ENCODE data around the gene ARFRP1. TPM values are rescaled to one million over a fixed set of nuclear protein-coding genes. Genes with fewer than 3 reads are reported as not detected.
A peak's percentile ranks its signal among the peaks of the same experiment; 100 is the strongest.

The ARFRP1 gene
- total and polyA plus RNA-seq, 2 of the 13 experiments (the other 11 are each of a cell fraction or from before 2014, with no cell fraction given) = 32.0 to 51.1 TPM

DNA sequence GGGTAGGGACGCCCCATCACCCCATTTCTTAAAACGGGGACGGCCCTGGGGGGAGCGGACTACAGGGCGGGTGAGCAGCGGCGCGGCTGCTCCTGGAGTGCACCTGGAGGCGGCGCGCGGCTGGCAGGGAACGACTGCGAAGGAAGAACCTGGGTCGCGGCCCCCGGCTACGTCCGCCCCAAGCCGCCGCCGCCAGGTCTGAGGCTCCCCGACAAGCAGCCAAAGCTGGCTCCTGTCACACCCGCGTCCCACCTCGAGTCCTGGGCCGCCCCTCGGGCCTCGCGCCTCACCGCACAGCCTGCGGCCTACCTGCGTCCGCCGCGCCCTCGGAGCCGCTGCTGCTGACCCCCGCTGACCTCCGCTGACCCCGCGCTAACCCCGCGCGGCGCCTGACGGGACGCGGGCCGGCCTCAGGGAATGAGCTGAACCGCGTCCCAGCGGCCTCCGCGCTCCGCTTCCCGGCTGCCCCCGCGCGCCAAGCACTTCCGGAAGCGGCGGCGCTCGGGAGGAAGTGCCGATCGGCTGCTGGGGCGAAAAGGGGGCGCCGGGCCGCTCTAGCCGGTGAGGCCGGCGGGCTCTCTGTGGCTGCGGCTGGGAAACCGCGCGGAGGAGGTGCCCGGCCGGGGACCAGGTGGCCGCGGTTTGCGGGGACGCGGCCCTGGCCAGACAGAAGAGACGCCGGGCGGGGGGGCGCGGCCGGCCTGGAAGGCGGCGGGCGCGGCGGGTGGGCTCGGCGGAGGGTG is at the start of gene ARFRP1, which contains the start of gene ZGPAT (continued):
- TF ChIP-seq, protein P1, sequence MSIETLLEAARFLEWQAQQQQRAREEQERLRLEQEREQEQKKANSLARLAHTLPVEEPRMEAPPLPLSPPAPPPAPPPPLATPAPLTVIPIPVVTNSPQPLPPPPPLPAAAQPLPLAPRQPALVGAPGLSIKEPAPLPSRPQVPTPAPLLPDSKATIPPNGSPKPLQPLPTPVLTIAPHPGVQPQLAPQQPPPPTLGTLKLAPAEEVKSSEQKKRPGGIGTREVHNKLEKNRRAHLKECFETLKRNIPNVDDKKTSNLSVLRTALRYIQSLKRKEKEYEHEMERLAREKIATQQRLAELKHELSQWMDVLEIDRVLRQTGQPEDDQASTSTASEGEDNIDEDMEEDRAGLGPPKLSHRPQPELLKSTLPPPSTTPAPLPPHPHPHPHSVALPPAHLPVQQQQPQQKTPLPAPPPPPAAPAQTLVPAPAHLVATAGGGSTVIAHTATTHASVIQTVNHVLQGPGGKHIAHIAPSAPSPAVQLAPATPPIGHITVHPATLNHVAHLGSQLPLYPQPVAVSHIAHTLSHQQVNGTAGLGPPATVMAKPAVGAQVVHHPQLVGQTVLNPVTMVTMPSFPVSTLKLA (IDR thresholded peaks at IDR 0.05) = peak; percentile 44; the same call in 1 of the 2 replicates
- TF ChIP-seq HHEX (CRISPR knock-in tag; IDR thresholded peaks at IDR 0.05) (0 out of 2 replicates have a peak, but pooled peaks have one; percentile 43), HNRNPUL1 (IDR thresholded peaks at IDR 0.05; ENCODE audit: low read depth, low read length) (no peak; the same call in 1 of the 2 replicates), ZSCAN21 (CRISPR knock-in tag; IDR thresholded peaks at IDR 0.05; ENCODE audit: borderline replicate concordance) (peak; percentile 98), ZNF792 (CRISPR knock-in tag; IDR thresholded peaks at IDR 0.05) (peak; percentile 57), CHD2 (IDR thresholded peaks at IDR 0.05; ENCODE audit: low read depth, low read length) (peak; percentile 69), AGO1 (IDR thresholded peaks at IDR 0.05; ENCODE audit: low read depth, low read length, poor library complexity, severe bottlenecking) (peak; percentile 41), SRY (CRISPR knock-in tag; IDR thresholded peaks at IDR 0.05) (peak; percentile 98; the same call in 1 of the 2 replicates), ZNF775 (CRISPR knock-in tag; IDR thresholded peaks at IDR 0.05; ENCODE audit: borderline replicate concordance) (0 out of 2 replicates have a peak, but pooled peaks have one; percentile 35), DNMT3B (CRISPR knock-in tag; conservative IDR thresholded peaks at IDR 0.05) (no peak; the same call in 1 of the 2 replicates), CEBPG (CRISPR knock-in tag; IDR thresholded peaks at IDR 0.05) (0 out of 2 replicates have a peak, but pooled peaks have one; percentile 24), ADNP (CRISPR knock-in tag; IDR thresholded peaks at IDR 0.05) (no peak), SP2 (CRISPR knock-in tag; IDR thresholded peaks at IDR 0.05) (peak; percentile 71), ZNF274 (CRISPR knock-in tag; IDR thresholded peaks at IDR 0.05) (peak; percentile 41; the same call in 1 of the 2 replicates), TCF7 (IDR thresholded peaks at IDR 0.05; ENCODE audit: low read depth) (no peak), POLR2A (IDR thresholded peaks at IDR 0.05; ENCODE audit: insufficient read depth in 1 of 2, low read depth in 2 of 2, low read length in 2 of 2) (peak in 1 of 2 experiments; percentile 28; a peak in 1 of 4 replicates)
- TF ChIP-seq, protein P2, sequence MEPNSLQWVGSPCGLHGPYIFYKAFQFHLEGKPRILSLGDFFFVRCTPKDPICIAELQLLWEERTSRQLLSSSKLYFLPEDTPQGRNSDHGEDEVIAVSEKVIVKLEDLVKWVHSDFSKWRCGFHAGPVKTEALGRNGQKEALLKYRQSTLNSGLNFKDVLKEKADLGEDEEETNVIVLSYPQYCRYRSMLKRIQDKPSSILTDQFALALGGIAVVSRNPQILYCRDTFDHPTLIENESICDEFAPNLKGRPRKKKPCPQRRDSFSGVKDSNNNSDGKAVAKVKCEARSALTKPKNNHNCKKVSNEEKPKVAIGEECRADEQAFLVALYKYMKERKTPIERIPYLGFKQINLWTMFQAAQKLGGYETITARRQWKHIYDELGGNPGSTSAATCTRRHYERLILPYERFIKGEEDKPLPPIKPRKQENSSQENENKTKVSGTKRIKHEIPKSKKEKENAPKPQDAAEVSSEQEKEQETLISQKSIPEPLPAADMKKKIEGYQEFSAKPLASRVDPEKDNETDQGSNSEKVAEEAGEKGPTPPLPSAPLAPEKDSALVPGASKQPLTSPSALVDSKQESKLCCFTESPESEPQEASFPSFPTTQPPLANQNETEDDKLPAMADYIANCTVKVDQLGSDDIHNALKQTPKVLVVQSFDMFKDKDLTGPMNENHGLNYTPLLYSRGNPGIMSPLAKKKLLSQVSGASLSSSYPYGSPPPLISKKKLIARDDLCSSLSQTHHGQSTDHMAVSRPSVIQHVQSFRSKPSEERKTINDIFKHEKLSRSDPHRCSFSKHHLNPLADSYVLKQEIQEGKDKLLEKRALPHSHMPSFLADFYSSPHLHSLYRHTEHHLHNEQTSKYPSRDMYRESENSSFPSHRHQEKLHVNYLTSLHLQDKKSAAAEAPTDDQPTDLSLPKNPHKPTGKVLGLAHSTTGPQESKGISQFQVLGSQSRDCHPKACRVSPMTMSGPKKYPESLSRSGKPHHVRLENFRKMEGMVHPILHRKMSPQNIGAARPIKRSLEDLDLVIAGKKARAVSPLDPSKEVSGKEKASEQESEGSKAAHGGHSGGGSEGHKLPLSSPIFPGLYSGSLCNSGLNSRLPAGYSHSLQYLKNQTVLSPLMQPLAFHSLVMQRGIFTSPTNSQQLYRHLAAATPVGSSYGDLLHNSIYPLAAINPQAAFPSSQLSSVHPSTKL (CRISPR knock-in tag; IDR thresholded peaks at IDR 0.05) = peak; percentile 70; the same call in 1 of the 2 replicates
- TF ChIP-seq, protein P3, sequence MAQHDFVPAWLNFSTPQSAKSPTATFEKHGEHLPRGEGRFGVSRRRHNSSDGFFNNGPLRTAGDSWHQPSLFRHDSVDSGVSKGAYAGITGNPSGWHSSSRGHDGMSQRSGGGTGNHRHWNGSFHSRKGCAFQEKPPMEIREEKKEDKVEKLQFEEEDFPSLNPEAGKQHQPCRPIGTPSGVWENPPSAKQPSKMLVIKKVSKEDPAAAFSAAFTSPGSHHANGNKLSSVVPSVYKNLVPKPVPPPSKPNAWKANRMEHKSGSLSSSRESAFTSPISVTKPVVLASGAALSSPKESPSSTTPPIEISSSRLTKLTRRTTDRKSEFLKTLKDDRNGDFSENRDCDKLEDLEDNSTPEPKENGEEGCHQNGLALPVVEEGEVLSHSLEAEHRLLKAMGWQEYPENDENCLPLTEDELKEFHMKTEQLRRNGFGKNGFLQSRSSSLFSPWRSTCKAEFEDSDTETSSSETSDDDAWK (CRISPR knock-in tag; IDR thresholded peaks at IDR 0.05) = no peak
- TF ChIP-seq, protein P4, sequence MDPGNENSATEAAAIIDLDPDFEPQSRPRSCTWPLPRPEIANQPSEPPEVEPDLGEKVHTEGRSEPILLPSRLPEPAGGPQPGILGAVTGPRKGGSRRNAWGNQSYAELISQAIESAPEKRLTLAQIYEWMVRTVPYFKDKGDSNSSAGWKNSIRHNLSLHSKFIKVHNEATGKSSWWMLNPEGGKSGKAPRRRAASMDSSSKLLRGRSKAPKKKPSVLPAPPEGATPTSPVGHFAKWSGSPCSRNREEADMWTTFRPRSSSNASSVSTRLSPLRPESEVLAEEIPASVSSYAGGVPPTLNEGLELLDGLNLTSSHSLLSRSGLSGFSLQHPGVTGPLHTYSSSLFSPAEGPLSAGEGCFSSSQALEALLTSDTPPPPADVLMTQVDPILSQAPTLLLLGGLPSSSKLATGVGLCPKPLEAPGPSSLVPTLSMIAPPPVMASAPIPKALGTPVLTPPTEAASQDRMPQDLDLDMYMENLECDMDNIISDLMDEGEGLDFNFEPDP (CRISPR knock-in tag; conservative IDR thresholded peaks at IDR 0.05) = peak; percentile 98
- TF ChIP-seq, protein P5, sequence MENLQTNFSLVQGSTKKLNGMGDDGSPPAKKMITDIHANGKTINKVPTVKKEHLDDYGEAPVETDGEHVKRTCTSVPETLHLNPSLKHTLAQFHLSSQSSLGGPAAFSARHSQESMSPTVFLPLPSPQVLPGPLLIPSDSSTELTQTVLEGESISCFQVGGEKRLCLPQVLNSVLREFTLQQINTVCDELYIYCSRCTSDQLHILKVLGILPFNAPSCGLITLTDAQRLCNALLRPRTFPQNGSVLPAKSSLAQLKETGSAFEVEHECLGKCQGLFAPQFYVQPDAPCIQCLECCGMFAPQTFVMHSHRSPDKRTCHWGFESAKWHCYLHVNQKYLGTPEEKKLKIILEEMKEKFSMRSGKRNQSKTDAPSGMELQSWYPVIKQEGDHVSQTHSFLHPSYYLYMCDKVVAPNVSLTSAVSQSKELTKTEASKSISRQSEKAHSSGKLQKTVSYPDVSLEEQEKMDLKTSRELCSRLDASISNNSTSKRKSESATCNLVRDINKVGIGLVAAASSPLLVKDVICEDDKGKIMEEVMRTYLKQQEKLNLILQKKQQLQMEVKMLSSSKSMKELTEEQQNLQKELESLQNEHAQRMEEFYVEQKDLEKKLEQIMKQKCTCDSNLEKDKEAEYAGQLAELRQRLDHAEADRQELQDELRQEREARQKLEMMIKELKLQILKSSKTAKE (CRISPR knock-in tag; IDR thresholded peaks at IDR 0.05; ENCODE audit: borderline replicate concordance) = peak; percentile 80
